Measurements from ENCODE around the gene FN3KRP. TPM values are rescaled to one million over a fixed set of nuclear protein-coding genes. Genes with fewer than 3 reads are reported as not detected.

The FN3KRP gene
- total RNA-seq, 4 donors from 2014 or later: 12.8 to 22.9 (median 18.2) TPM

DNA sequence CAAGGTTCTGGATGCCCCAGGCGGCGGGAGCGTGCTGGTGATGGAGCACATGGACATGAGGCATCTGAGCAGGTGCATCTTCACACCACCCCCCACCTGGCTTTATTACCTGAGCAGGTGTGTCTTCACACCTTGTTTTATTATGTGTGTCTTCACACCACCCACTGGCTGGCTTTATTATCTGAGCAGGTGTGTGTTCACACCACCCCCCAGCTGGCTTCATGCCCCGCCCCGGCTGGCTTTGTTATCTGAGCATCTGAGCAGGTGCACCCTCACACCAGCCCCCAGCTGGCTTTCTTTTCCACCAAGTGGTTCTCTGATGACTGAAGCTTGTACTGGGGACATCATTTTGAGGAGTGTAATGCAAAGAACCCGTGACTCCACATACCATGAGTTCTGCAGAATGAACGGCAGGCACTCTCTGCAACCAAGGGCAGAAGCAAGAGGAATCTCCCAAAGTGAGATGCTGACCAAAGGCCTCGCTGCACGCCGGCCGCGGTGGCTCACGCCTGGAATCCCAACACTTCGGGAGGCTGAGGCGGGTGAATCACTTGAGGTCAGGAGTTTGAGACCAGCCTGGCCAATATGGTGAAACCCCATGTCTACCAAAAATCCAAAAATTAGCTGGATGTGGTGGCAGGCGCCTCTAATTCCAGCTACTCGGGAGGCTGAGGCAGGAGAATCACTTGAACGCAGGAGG, 2.6 kb downstream of the FN3KRP start:
- ATAC-seq: no peak
- 82 to 92% methylated on average over 5 to 12 of the region's 18 CpGs for WGBS, 2 donors (ENCODE audit: low coverage in 1 of 2)
- Histone ChIP-seq H3K9me3 (no peaks in the 10 kb centered on the region), H3K4me1 (peaks cover 0 to 23% (median 13%) of the 10 kb centered on the region in 3 donors), H3K27me3 (no peaks in the 10 kb centered on the region), H3K27ac (no peak overlapping the region), H3K36me3 (peaks cover 0 to 57% of the 10 kb centered on the region in 2 donors), H3K4me3 (no peak overlapping the region)
- no peak for TF ChIP-seq POLR2AphosphoS5 (IDR thresholded peaks at IDR 0.05)
- TF ChIP-seq EP300 (IDR thresholded peaks at IDR 0.05): no peak
- no peak for TF ChIP-seq POLR2A (IDR thresholded peaks at IDR 0.05)
- TF ChIP-seq, protein P1, sequence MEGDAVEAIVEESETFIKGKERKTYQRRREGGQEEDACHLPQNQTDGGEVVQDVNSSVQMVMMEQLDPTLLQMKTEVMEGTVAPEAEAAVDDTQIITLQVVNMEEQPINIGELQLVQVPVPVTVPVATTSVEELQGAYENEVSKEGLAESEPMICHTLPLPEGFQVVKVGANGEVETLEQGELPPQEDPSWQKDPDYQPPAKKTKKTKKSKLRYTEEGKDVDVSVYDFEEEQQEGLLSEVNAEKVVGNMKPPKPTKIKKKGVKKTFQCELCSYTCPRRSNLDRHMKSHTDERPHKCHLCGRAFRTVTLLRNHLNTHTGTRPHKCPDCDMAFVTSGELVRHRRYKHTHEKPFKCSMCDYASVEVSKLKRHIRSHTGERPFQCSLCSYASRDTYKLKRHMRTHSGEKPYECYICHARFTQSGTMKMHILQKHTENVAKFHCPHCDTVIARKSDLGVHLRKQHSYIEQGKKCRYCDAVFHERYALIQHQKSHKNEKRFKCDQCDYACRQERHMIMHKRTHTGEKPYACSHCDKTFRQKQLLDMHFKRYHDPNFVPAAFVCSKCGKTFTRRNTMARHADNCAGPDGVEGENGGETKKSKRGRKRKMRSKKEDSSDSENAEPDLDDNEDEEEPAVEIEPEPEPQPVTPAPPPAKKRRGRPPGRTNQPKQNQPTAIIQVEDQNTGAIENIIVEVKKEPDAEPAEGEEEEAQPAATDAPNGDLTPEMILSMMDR (IDR thresholded peaks at IDR 0.05): no peak

DNA sequence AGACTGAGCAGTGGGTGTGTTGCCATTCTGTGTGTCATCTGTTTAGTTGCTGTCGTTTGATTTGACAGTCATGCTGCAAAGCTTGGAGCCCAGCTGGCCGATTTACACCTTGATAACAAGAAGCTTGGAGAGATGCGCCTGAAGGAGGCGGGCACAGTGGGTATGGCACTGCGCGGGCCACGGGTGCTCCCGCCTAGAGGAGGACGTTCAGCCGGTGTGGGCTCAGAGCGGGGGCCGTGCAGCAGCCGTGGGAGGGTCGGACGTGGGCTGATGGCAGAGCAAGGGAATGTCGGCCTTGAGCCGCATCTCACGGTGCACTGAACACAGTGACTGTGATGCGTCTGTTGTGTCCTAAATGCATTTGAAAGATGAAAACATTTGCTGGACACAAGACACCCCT, 3.7 kb downstream of the FN3KRP start:
- no peaks in the 10 kb centered on the region for H3K27me3 ChIP-seq
- no peak overlapping the region for H3K4me3 ChIP-seq
- H3K27ac ChIP-seq: no peak overlapping the region
- TF ChIP-seq, protein P1 (IDR thresholded peaks at IDR 0.05): no peak
- no peak for TF ChIP-seq POLR2A (IDR thresholded peaks at IDR 0.05)
- TF ChIP-seq POLR2AphosphoS5 (IDR thresholded peaks at IDR 0.05): no peak
- no peak for TF ChIP-seq EP300 (IDR thresholded peaks at IDR 0.05)
- H3K36me3 ChIP-seq: peaks cover 0 to 67% of the 10 kb centered on the region in 2 donors
- 81 to 83% methylated on average over 4 to 5 of the region's 19 CpGs for WGBS, 2 donors (ENCODE audit: low coverage in 1 of 2)
- no peaks in the 10 kb centered on the region for H3K9me3 ChIP-seq
- no peak for ATAC-seq
- peaks cover 0 to 23% (median 13%) of the 10 kb centered on the region in 3 donors for H3K4me1 ChIP-seq

DNA sequence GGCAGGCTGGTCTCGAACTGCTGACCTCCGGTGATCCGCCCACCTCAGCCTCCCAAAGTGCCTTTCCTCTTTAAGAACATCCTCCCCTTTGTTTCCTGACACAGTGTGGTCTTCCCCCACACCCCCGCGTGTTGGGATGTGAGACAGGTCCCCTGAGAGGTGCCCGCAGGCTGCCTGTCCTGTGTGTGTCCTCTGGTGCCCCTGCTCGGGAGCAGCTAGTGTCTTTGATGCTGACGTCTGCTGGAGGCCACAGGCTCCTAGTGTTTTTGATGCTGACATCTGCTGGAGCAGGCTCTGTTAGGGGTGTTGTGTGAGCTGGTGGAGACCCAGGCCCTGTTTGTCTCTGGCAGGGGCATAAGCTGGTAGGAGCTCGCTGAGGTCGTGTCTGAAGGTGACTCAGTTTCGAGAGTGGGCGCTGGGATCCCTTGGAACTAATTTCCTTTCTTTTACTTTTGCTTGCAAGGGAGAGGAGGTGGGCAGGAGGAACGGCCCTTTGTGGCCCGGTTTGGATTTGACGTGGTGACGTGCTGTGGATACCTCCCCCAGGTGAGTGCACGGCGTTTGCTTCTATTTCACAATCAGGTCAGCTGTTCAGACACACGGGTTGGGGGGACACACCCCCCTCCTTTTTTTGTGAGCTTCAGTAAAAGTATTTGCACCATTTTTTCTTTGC, 6.0 kb downstream of the FN3KRP start:
- no peak for TF ChIP-seq EP300 (IDR thresholded peaks at IDR 0.05)
- TF ChIP-seq POLR2A (IDR thresholded peaks at IDR 0.05): no peak
- no peak for TF ChIP-seq POLR2AphosphoS5 (IDR thresholded peaks at IDR 0.05)
- TF ChIP-seq, protein P1 (IDR thresholded peaks at IDR 0.05): no peak
- Histone ChIP-seq H3K4me3 (no peak overlapping the region), H3K36me3 (peaks cover 0 to 90% of the 10 kb centered on the region in 2 donors), H3K4me1 (peaks cover 0 to 10% (median 5%) of the 10 kb centered on the region in 3 donors), H3K27ac (no peak overlapping the region), H3K9me3 (no peaks in the 10 kb centered on the region), H3K27me3 (no peaks in the 10 kb centered on the region)
- WGBS, 2 donors (ENCODE audit: low coverage in 1 of 2): 85 to 89% methylated on average over 10 of the region's 19 CpGs
- no peak for ATAC-seq

DNA sequence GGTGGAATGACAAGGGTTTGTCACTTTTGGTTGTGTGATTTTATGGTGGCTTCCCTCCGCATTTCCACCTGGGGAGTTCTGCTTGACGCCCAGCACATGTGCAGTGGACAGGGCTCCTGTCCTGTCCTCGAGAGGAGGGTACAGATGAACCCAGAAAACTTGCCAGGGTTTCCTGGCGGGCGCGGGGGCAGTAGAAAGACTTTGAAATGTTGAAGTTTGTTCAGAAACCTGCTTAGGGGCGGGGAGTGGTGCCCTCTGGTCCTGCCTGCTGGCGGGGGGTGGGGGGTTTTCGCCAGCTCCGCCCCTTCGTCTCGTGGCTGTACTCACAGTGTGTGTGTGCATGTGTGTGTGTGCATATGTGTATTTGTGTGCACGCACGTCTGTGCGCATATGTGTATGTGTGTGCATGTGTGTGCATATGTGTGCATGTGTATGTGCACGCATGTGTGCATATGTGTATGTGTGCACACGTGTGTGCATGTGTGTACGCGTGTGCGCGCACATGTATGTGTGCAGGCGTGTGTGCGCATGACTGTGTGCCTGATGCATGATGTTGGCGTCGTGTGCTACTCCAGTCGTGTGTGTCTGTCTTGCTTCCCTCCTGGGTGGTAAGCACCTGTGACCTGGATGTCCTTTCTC, 6.8 kb downstream of the FN3KRP start:
- Histone ChIP-seq H3K36me3 (peaks cover 0 to 98% of the 10 kb centered on the region in 2 donors), H3K4me1 (peaks cover 0 to 2% (median 0%) of the 10 kb centered on the region in 3 donors), H3K27ac (no peak overlapping the region)

More for the DNA sequence above, 6.8 kb downstream of the FN3KRP start:
- ATAC-seq: no peak
- Histone ChIP-seq H3K27me3 (no peaks in the 10 kb centered on the region), H3K9me3 (no peaks in the 10 kb centered on the region), H3K4me3 (no peak overlapping the region)
- 79 to 93% methylated on average over 11 to 15 of the region's 26 CpGs for WGBS, 2 donors (ENCODE audit: low coverage in 1 of 2)
- TF ChIP-seq EP300 (IDR thresholded peaks at IDR 0.05) (no peak), POLR2A (IDR thresholded peaks at IDR 0.05) (no peak), POLR2AphosphoS5 (IDR thresholded peaks at IDR 0.05) (no peak)
- TF ChIP-seq, protein P1 (IDR thresholded peaks at IDR 0.05): no peak

Data from gastroesophageal sphincter (tissue), 4 donors.